Mesothelial cell of epicardium (in vitro differentiated cells): ENCODE data around the gene MAPKBP1. TPM values are rescaled to one million over a fixed set of nuclear protein-coding genes. Genes with fewer than 3 reads are reported as not detected.

Source experiments
- DNase-seq, 2 experiments: peaks; one replicate each; pipeline ENCODE4 v3.0.0; 2021; ENCODE audit warnings: low spot score in 2 of 2; ENCODE audit not compliant: unreplicated experiment in 2 of 2
- H3K27ac Mint-ChIP-seq: 2 replicates; pipeline ENCODE4 v1.8.0; 2021; ENCODE audit warnings: mixed read lengths
- H3K27me3 Mint-ChIP-seq: 2 replicates; pipeline ENCODE4 v1.8.0; 2021; ENCODE audit warnings: low read depth, mixed read lengths
- H3K36me3 Mint-ChIP-seq: 2 replicates; pipeline ENCODE4 v1.8.0; 2021; ENCODE audit warnings: mixed read lengths
- H3K4me1 Mint-ChIP-seq: 2 replicates; pipeline ENCODE4 v1.8.0; 2021; ENCODE audit warnings: mixed read lengths
- H3K4me3 Mint-ChIP-seq: 2 replicates; pipeline ENCODE4 v1.8.0; 2021; ENCODE audit warnings: mild to moderate bottlenecking, moderate library complexity, mixed read lengths
- H3K9me3 Mint-ChIP-seq: 2 replicates; pipeline ENCODE4 v1.8.0; 2021; ENCODE audit warnings: mixed read lengths
- CTCF ChIP-seq: fragments of 200-600 bp; sonication (generic); IDR thresholded peaks from one replicate; pipeline ENCODE4 v1.5.0; 2021; ENCODE audit warnings: antibody characterized with exemption; ENCODE audit not compliant: unreplicated experiment
- microRNA-seq: library from miRNA; unstranded; fragments of <30 nt; microRNA quantifications from one replicate; pipeline ENCODE4 v1.2.0, GENCODE V29; 2021; ENCODE audit warnings: inconsistent platforms, mixed read lengths
- total RNA-seq: library from RNA; stranded (reverse); gene quantifications from 3 replicates; pipeline ENCODE4 v1.2.1, GENCODE V29; 2021

MAPKBP1 gene
- total RNA-seq, 1 donor from 2014 or later, result 40.8 TPM

DNA sequence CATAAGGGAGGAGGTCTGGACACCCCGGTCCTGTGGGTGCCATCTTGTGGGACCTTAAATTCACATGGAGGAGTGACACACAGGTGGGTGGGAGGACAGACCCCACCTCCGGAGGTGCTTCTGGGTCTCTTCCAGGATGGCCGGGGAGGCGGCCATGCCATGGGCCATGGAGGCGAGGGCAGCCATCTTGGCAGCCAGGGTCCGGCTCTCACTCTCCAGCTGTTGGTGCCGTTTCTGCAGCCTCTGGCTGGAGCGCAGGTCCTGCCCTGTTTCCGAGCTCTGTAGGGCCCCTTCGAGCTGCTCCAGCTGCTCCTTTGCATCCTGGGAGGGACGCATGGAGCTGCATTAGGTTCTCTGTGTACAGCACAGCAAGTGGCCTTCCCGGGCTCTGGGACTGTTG, 100.5 kb downstream of the MAPKBP1 start:
- Mint-ChIP-seq H3K4me3 (no peak overlapping the region), H3K27ac (no peak overlapping the region), H3K9me3 (no peaks in the 10 kb centered on the region), H3K4me1 (no peaks in the 10 kb centered on the region), H3K36me3 (no peaks in the 10 kb centered on the region), H3K27me3 (peaks cover under 1% of the 10 kb centered on the region)
- TF ChIP-seq CTCF, result no peak
- DNase-seq, result no peak

DNA sequence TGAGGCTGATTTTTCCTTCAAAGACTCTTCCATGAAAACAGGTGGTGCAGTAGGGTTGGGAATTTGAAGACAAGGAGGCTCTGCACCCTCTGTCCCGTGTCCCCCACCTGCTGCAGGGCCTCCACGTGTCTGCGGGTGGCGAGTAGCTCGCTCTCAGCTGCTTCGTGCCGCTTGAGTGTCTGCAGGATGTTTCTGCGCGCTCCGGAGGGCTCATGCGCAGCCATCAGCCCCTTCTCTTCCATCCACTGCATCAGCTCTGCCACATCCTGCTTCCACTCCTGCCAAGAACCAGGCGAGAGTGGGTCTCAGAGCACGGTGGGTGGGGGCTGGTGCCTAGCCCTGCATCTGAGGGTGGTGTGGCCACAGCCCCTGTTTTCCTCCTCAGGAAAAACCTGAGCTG, 101.7 kb downstream of the MAPKBP1 start:
- Mint-ChIP-seq H3K9me3 (no peaks in the 10 kb centered on the region), H3K4me1 (no peaks in the 10 kb centered on the region), H3K36me3 (no peaks in the 10 kb centered on the region), H3K27me3 (peaks cover 8% of the 10 kb centered on the region), H3K27ac (no peak overlapping the region), H3K4me3 (no peak overlapping the region)
- no peak for TF ChIP-seq CTCF
- DNase-seq, result no peak

GRCh38 chr15:41876689-41877088, 102.4 kb downstream of the MAPKBP1 start:
- Mint-ChIP-seq H3K36me3 (no peaks in the 10 kb centered on the region), H3K27ac (no peak overlapping the region), H3K9me3 (no peaks in the 10 kb centered on the region), H3K27me3 (peaks cover 15% of the 10 kb centered on the region), H3K4me1 (peaks cover 4% of the 10 kb centered on the region), H3K4me3 (no peak overlapping the region)
- TF ChIP-seq CTCF, result no peak
- DNase-seq, result no peak

Small RNAs within 50 kb of the gene (microRNA-seq; reads per million reads assigned to microRNA genes)
- gene MIR4310, result not detected

Other genes with a start within 250 kb of the MAPKBP1 start
- gene RPAP1, start 230.2 kb upstream of the MAPKBP1 start, total RNA-seq, result 54.0 to 65.5 TPM (median 54.8 TPM) in 3 replicates
- 94.4 to 104 TPM (median 95.8 TPM) in 3 replicates for gene TYRO3, start 215.3 kb upstream of the MAPKBP1 start, total RNA-seq
- gene MGA, start 114.1 kb upstream of the MAPKBP1 start, total RNA-seq, result 68.9 to 74.6 TPM (median 71.4 TPM) in 3 replicates
- 25.9 to 27.6 TPM (median 26.7 TPM) in 3 replicates for gene JMJD7, start 53.6 kb downstream of the MAPKBP1 start, total RNA-seq
- gene PLA2G4B, start 64.4 kb downstream of the MAPKBP1 start, total RNA-seq, result 10.6 to 11.4 TPM (median 11.2 TPM) in 3 replicates
- 2.1 to 2.7 TPM (median 2.3 TPM) in 3 replicates for gene SPTBN5, start 119.6 kb downstream of the MAPKBP1 start, total RNA-seq
- 14.5 to 16.1 TPM (median 15.8 TPM) in 3 replicates for gene EHD4, start 198.1 kb downstream of the MAPKBP1 start, total RNA-seq
- not detected in 3 replicates for gene PLA2G4E, start 246.6 kb downstream of the MAPKBP1 start, total RNA-seq